ENCODE measurements around the gene CALHM5.
A peak's percentile ranks its signal among the peaks of the same experiment; 100 is the strongest.

CALHM5 gene

DNA sequence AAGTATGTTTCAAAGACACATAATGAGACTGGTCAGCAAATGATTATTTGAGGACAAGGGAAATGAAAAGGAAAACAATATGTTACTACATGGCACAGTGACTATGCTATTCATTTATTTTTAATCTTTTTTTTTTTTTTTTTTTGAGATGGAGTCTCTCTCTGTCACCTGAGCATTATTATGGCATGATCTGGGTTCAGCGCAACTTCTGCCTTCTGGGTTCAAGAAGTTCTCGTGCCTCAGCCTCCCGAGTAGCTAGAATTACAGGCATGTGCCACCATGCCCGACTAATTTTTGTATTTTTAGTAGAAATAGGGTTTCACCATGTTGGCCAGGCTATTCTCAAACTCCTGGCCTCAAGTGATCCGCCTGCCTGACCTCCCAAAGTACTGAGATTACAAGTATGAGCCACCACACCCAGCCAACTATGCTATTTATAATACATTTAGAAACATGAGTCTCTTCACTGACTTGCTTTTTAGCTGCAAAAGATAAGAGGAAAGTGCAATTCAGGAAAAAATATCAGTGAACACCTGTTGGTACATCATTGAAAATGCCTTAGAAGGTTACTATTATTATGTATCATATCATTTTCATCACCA lies 45.5 kb downstream of the CALHM5 start:
- Histone ChIP-seq H3K36me3 (ENCODE audit: insufficient read depth, low read depth, low read length) (no peaks in the 10 kb centered on the region), H3K9me3 (ENCODE audit: insufficient read depth, low read depth, low read length) (no peaks in the 10 kb centered on the region), H3K9ac (ENCODE audit: low read depth, low read length) (no peak overlapping the region), H3K4me1 (ENCODE audit: insufficient read depth, low read length) (no peaks in the 10 kb centered on the region), H3K27me3 (ENCODE audit: insufficient read depth, low read length) (no peaks in the 10 kb centered on the region), H3K27ac (ENCODE audit: low read length) (no peak overlapping the region), H3K4me3 (ENCODE audit: low read length) (no peak overlapping the region)

GRCh38 chr6:116557893-116558292 lies 46.5 kb downstream of the CALHM5 start:
- no peaks in the 10 kb centered on the region for H3K9me3 ChIP-seq (ENCODE audit: insufficient read depth, low read depth, low read length)
- no peaks in the 10 kb centered on the region for H3K36me3 ChIP-seq (ENCODE audit: insufficient read depth, low read depth, low read length)
- no peak overlapping the region for H3K27ac ChIP-seq (ENCODE audit: low read length)
- no peak overlapping the region for H3K4me3 ChIP-seq (ENCODE audit: low read length)
- H3K9ac ChIP-seq (ENCODE audit: low read depth, low read length): no peak overlapping the region
- no peaks in the 10 kb centered on the region for H3K4me1 ChIP-seq (ENCODE audit: insufficient read depth, low read length)
- no peaks in the 10 kb centered on the region for H3K27me3 ChIP-seq (ENCODE audit: insufficient read depth, low read length)

DNA sequence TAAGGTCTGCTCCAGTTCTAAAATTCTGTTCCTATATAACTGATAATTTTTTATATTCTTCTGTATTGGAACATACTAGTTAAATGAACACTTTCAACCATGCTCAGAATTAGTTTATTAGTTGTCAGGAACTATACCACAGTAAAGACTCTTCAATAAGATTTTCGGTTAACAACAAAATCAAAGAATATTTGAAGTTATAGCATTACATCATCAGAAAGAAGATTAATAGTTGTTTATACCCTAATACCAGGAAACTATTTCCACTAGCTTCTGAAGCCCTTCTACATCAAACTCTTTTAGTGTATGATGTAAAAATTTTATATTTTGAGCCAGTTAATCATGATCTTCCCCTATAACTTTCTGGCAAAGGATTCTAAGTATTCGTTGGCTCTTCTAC lies 48.7 kb downstream of the CALHM5 start:
- Histone ChIP-seq H3K27me3 (ENCODE audit: insufficient read depth, low read length) (no peaks in the 10 kb centered on the region), H3K27ac (ENCODE audit: low read length) (no peak overlapping the region), H3K9me3 (ENCODE audit: insufficient read depth, low read depth, low read length) (no peaks in the 10 kb centered on the region), H3K4me3 (ENCODE audit: low read length) (no peak overlapping the region), H3K4me1 (ENCODE audit: insufficient read depth, low read length) (no peaks in the 10 kb centered on the region), H3K36me3 (ENCODE audit: insufficient read depth, low read depth, low read length) (no peaks in the 10 kb centered on the region), H3K9ac (ENCODE audit: low read depth, low read length) (no peak overlapping the region)

GRCh38 chr6:116561377-116562018 lies 50.1 kb downstream of the CALHM5 start:
- no peaks in the 10 kb centered on the region for H3K27me3 ChIP-seq (ENCODE audit: insufficient read depth, low read length)
- no peak overlapping the region for H3K9ac ChIP-seq (ENCODE audit: low read depth, low read length)
- no peaks in the 10 kb centered on the region for H3K36me3 ChIP-seq (ENCODE audit: insufficient read depth, low read depth, low read length)
- no peak overlapping the region for H3K4me3 ChIP-seq (ENCODE audit: low read length)
- H3K9me3 ChIP-seq (ENCODE audit: insufficient read depth, low read depth, low read length): no peaks in the 10 kb centered on the region
- no peak overlapping the region for H3K27ac ChIP-seq (ENCODE audit: low read length)
- no peaks in the 10 kb centered on the region for H3K4me1 ChIP-seq (ENCODE audit: insufficient read depth, low read length)

DNA sequence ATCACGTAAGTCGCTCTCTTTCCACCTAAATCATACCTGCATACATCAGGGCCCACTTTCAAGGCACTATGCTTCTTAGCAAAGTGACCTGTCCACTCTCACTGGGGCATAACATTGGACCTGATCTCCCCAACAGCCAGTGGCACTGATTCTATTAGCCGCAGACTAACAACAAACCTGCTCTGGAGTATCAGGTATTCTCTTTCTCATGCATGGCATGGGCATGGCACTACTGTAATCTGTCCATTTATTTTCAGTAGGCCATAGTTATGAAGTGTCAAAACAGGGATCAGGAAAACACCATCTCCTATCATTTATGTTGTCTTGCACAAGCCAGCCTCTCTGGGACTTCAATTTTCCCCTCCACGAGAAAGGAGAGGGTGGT lies 50.6 kb downstream of the CALHM5 start:
- no peaks in the 10 kb centered on the region for H3K9me3 ChIP-seq (ENCODE audit: insufficient read depth, low read depth, low read length)
- no peaks in the 10 kb centered on the region for H3K36me3 ChIP-seq (ENCODE audit: insufficient read depth, low read depth, low read length)
- H3K27ac ChIP-seq (ENCODE audit: low read length): no peak overlapping the region
- no peaks in the 10 kb centered on the region for H3K4me1 ChIP-seq (ENCODE audit: insufficient read depth, low read length)
- no peak overlapping the region for H3K9ac ChIP-seq (ENCODE audit: low read depth, low read length)
- no peak overlapping the region for H3K4me3 ChIP-seq (ENCODE audit: low read length)
- H3K27me3 ChIP-seq (ENCODE audit: insufficient read depth, low read length): no peaks in the 10 kb centered on the region

DNA sequence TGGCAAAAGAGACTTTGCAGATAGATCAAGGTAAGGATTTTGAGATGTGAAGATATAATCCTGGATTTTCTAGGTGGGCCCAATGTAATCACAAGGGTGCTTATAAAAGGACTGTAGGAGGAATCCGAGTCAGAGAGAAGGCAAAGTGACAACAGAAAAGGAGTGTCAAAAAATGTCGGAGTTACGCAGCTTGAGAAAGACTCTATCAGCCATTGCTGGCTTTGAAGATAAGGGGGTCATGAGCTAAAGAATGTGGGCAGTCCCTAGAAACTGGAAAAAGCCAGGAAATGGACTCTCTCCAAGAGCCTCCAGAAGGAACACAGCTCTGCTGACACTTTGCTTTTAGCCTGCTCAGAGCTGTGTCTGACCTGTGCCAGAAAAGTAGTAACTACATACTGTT lies 51.2 kb downstream of the CALHM5 start:
- Histone ChIP-seq H3K9ac (ENCODE audit: low read depth, low read length) (no peak overlapping the region), H3K27ac (ENCODE audit: low read length) (no peak overlapping the region), H3K4me3 (ENCODE audit: low read length) (no peak overlapping the region), H3K9me3 (ENCODE audit: insufficient read depth, low read depth, low read length) (no peaks in the 10 kb centered on the region), H3K4me1 (ENCODE audit: insufficient read depth, low read length) (no peaks in the 10 kb centered on the region), H3K36me3 (ENCODE audit: insufficient read depth, low read depth, low read length) (no peaks in the 10 kb centered on the region), H3K27me3 (ENCODE audit: insufficient read depth, low read length) (no peaks in the 10 kb centered on the region)

- no peaks in the 10 kb centered on the region for H3K4me1 ChIP-seq (ENCODE audit: insufficient read depth, low read length)
- no peak overlapping the region for H3K4me3 ChIP-seq (ENCODE audit: low read length)
- H3K9me3 ChIP-seq (ENCODE audit: insufficient read depth, low read depth, low read length): no peaks in the 10 kb centered on the region
- no peak overlapping the region for H3K9ac ChIP-seq (ENCODE audit: low read depth, low read length)
- H3K27me3 ChIP-seq (ENCODE audit: insufficient read depth, low read length): no peaks in the 10 kb centered on the region
- H3K36me3 ChIP-seq (ENCODE audit: insufficient read depth, low read depth, low read length): no peaks in the 10 kb centered on the region
- H3K27ac ChIP-seq (ENCODE audit: low read length): no peak overlapping the region
These were observed 52.4 kb downstream of the CALHM5 start for GRCh38 chr6:116563830-116564229.

DNA sequence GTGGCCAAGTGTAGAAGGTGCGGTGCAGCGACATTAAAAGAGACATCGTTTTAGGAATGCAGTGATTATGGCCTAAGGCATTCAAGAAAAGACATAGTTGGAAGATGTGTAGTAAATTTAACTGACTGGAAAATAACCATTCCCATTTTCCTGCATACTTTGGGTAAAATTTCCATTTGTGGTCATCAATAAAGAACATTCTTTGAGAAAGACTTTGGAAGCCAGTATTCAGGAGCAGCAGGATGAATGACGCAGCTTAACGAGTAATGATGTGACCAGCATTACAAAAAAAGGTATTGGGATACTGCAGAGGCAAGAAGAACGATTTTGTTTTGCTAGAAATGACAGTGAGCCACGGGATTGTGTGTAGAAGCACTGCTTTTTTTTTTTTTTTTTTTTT lies 52.9 kb downstream of the CALHM5 start:
- no peaks in the 10 kb centered on the region for H3K27me3 ChIP-seq (ENCODE audit: insufficient read depth, low read length)
- no peaks in the 10 kb centered on the region for H3K9me3 ChIP-seq (ENCODE audit: insufficient read depth, low read depth, low read length)
- no peak overlapping the region for H3K27ac ChIP-seq (ENCODE audit: low read length)
- H3K9ac ChIP-seq (ENCODE audit: low read depth, low read length): no peak overlapping the region
- no peaks in the 10 kb centered on the region for H3K4me1 ChIP-seq (ENCODE audit: insufficient read depth, low read length)
- no peak overlapping the region for H3K4me3 ChIP-seq (ENCODE audit: low read length)
- no peaks in the 10 kb centered on the region for H3K36me3 ChIP-seq (ENCODE audit: insufficient read depth, low read depth, low read length)

- H3K27me3 ChIP-seq (ENCODE audit: insufficient read depth, low read length): no peaks in the 10 kb centered on the region
- no peak overlapping the region for H3K4me3 ChIP-seq (ENCODE audit: low read length)
- no peaks in the 10 kb centered on the region for H3K36me3 ChIP-seq (ENCODE audit: insufficient read depth, low read depth, low read length)
- H3K9me3 ChIP-seq (ENCODE audit: insufficient read depth, low read depth, low read length): no peaks in the 10 kb centered on the region
- no peak overlapping the region for H3K9ac ChIP-seq (ENCODE audit: low read depth, low read length)
- no peak overlapping the region for H3K27ac ChIP-seq (ENCODE audit: low read length)
- H3K4me1 ChIP-seq (ENCODE audit: insufficient read depth, low read length): no peaks in the 10 kb centered on the region; the same call in 1 of the 2 replicates
These were observed 53.8 kb downstream of the CALHM5 start for GRCh38 chr6:116564921-116565872.

DNA sequence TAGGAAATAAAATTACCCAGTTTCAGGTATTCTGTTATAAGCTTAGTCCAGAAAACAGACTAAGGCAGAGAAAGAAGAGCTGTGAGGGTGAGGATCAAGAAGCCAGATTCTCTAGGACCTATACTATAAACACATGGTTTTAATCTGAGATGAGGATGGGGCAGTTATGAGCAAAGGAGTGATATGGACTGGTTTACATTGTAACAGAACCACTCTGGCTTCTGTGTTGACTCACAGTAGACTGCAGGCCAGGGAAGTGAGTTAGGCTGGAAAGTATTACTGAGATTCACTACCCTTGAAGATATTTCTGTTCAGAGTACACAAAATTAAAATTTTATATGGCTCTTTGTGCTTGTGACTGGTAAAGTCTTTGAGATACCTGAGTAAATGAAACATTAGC lies 56.7 kb downstream of the CALHM5 start:
- Histone ChIP-seq H3K36me3 (ENCODE audit: insufficient read depth, low read depth, low read length) (no peaks in the 10 kb centered on the region), H3K9me3 (ENCODE audit: insufficient read depth, low read depth, low read length) (no peaks in the 10 kb centered on the region), H3K4me3 (ENCODE audit: low read length) (no peak overlapping the region), H3K4me1 (ENCODE audit: insufficient read depth, low read length) (peaks cover 7% of the 10 kb centered on the region), H3K9ac (ENCODE audit: low read depth, low read length) (no peak overlapping the region), H3K27ac (ENCODE audit: low read length) (no peak overlapping the region), H3K27me3 (ENCODE audit: insufficient read depth, low read length) (no peaks in the 10 kb centered on the region)

DNA sequence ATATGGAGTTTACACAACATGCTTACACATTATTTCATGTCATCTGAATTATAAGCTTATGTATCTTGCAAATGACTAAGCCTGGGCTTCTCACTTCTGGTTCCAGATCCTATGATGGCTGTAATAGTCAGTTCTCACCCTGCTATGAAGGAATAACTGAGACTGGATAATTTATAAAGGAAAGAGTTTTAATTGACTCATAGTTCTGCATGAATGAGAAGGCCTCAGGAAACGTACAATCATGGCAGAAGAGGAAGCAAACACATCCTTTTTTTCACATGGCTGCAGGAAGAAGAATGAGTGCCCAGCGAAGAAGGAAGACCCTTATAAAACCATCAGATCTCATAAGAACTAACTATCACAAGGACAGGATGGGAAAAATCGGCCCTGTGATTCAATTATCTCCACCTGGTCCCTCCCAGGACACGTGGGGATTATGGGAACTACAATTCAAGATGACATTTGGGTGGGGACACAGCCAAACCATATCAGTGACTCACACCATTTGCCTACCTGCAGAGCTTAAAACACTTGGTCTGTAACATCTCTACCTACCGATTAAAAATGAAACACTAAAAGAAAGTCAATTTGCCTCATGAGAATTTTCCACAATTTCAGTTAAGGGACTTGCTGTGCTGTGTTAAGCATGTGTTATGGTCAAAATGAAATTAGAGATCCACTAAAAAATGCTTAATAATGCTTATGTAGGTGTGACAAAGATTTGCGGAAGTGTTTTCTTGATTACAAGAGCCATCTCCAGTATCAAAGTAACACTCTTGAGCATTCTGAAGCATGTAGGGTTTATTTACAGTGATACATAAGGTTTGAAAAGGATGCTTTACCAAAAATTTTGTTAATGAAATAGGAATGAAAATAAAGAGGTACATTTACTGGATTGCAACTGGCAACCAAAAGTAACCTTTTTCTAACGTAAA lies 57.6 kb downstream of the CALHM5 start:
- Histone ChIP-seq H3K27ac (ENCODE audit: low read length) (no peak overlapping the region), H3K4me1 (ENCODE audit: insufficient read depth, low read length) (peaks cover 7% of the 10 kb centered on the region), H3K4me3 (ENCODE audit: low read length) (0 out of 2 replicates have a peak overlapping the region, but pooled peaks have one; percentile 98), H3K9ac (ENCODE audit: low read depth, low read length) (no peak overlapping the region), H3K27me3 (ENCODE audit: insufficient read depth, low read length) (no peaks in the 10 kb centered on the region), H3K9me3 (ENCODE audit: insufficient read depth, low read depth, low read length) (no peaks in the 10 kb centered on the region), H3K36me3 (ENCODE audit: insufficient read depth, low read depth, low read length) (no peaks in the 10 kb centered on the region)

Data from iPS-20b (cell line).